NCI-H226 (cell line): ENCODE measurements around the gene ALX4.

Experiments
- DNase-seq: peaks from one replicate; pipeline ENCODE4 v3.0.0-alpha.2; 2015

ALX4 gene

DNA sequence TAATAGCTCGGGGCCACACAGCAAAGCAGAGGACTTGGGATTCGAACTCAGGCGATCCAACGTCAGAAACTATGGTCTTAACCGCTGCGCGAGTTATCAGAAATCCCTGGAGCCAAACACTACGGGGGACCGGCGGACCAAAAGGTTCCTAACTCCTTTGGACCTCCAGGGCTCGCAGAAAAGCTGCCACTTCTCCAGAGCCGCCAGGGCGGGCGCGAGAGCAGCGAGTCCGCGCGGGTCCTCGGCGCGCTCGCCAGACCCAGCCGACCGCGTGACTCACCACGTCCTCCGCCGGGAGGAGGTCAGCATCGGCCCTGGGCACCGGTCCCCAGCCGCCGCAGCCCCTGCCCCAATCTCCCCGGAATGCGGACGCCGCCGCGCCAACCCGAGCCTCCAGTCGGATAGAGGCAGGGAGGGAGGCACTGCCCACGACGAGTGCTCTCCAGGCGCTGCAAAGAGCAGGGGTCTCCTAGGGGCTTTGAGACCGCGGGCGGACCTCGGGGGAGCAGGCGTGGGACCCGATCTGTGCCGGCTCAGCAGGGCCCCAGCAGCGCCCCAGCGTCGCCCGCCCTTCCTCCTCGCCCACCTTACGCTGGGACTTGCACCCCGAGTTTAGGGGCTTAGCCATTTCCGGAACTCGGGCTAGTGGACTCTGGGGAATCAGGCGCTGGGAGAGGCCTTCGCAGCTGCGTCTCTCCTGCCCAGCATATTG lies 6.2 kb upstream of the ALX4 start:
- DNase-seq: peak; percentile 32

DNA sequence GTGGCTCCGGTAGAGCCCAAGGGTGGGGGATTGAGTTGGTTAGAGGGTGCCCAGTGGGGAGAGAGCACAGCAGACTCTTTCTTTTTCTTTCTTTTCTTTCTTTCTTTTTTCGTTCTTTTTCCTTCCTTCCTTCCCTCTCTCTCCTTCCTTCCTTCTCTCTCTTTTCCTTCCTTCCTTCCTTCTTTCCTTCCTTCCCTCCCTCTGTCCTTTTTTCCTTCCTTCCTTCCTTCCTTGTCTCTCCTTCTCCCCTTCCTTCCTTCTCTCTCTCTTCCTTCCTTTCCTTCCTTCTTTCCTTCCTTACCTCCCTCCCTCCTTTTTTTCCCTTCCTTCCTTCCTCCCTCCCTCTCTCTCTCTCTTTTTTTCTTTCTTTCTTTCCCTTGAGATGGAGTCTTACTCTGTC lies 4.8 kb upstream of the ALX4 start:
- no peak for DNase-seq

DNA sequence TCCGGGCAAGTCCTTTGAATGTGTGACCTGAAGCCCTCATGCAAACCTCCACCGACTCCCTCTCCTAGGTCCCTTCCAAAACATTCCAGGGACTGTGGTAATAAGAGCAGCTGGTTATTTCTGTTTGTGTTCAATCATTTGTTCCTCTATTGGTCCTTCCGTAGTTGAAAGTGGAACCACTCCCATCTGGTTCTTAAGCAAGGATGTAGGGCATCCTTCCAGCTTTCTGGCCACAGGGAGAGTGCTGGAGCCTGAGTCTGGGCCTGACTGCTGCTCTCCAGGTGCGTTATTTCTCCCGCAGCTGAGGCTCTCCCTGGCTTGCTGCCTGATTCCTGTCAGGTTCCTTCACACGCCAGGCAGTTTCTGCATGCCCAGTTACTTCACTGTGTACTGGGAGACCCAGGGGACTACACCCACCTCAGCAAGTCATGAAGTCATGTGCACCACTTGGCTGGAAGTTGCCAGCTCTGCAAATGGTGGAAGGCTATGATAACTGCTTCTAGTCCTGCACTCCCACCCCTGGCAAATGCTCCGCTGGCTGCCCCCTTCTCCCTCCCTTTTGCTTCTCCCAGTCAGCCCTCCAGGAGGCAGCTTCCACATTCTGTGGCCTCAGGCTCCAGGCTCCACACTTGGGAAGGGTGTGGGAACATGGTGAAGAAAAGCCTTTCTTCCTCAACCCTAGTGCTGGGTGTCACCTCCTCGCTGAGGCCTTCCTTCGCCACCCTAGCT lies 4.0 kb upstream of the ALX4 start:
- peak; percentile 27 for DNase-seq

DNA sequence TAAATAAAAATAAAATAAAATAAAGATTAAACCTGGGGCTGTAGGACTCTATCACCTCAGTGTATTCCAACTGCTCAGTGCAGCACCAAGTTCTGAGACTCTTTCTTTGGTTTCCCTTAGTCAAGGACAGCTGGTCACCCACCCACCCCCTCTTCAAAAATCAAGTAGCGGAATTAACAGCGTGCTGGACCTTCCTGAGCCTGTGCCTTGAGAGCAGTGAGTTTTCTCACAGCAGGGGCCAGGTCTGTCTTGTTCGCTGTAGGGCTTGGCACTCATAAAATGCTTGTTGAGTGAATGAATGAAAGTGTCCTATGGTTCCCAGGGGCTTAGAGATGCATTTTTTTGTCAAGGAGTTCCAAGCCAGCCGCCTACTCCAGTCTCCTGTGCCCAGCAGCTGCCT lies 2.9 kb upstream of the ALX4 start:
- DNase-seq: no peak

DNA sequence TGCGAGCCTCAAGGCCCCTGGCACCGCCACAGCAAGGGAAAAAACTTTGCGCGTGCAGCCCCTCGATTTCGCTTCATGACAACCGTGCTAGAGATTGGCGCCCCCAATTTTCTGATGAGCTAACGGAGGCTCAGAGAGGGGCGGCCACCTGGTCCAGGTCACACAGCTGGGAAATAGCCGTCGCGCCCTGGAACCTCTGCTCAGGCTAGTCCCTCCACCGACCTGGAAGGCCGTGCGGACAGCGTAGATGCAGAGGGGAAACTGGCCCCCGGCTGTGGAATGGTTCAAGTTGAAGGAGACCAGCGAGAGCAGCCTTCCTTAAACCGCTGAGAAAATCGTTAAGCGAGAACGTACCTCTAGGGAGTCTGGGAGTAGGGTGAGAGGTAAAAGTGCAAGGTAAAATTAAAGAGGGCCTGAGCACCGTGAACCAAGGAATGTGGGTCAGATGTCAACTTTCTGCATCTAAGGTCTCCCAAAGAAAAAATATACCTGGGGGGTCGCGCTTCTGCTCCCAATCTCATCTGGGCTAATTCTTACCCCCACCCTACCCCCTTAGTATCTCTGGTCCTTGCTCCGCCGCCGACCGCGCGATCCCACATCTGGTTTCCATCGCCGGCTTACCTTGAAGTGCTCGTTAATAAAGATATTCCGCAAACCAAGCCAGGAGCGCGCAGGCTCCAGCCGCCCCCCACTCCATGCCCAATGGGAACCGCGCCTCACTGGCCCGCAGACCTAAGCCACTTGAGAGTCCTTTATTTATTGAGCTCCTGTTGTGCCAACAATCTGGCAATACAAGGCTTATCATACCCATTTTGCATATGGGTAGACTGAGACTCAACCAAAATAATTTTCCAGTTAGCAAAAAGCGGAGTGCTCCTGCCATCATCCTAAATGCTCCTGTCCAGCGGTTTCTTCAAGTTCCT lies 1.7 kb upstream of the ALX4 start:
- no peak for DNase-seq

DNA sequence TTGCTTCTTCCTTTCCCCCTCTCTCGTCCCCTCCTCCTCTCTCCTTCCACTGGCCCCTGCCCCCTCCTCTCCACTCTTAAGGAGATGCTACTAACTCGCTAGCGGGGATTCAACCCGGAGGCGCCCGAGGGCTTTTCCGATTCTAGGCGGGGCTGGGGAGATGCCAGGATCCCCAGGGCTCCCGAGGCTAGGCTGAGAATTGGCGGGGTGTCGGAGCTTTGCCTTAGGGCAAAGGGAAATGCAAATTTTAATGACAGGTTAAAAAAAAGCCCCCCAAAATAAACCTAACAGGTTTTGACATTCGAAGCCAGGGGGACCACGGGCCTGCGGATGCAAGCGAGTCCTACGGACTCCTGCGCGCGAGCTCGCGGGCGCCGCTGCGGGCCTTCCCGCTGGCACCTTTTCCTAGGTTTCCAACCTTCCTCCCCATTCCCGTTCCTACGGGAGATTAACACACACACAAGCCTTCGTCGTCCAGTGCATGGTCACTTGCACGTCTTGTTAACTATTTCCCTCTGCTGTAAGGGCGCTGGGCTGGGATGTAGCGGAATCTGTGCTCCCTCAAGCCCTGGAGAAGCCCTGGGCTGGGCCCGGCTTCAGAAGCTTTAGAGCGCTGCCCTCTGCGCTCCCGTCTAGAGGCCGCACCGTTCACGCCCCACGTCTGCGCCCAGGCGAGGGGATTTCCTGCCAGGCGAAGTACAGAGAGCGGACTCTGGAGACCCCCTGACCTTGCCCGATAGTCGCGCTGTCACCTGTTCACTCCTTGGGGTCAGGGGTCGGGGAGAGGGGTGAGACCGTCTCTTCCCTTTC lies 729 bp upstream of the ALX4 start:
- DNase-seq: no peak

DNA sequence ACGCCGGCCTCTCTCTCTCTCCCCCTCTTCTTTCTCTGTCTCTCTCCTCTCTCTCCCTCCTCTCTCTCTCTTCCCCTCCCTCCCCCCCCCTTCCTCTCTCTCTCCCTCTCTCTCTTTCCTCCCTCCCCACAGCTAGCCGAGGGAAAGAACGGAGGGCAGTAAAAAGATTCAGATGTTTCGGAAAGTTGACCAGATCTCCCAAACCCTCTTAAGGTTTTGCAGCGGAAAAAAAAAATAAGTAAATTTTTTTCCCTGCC lies 195 bp upstream of the ALX4 start:
- DNase-seq: no peak

DNA sequence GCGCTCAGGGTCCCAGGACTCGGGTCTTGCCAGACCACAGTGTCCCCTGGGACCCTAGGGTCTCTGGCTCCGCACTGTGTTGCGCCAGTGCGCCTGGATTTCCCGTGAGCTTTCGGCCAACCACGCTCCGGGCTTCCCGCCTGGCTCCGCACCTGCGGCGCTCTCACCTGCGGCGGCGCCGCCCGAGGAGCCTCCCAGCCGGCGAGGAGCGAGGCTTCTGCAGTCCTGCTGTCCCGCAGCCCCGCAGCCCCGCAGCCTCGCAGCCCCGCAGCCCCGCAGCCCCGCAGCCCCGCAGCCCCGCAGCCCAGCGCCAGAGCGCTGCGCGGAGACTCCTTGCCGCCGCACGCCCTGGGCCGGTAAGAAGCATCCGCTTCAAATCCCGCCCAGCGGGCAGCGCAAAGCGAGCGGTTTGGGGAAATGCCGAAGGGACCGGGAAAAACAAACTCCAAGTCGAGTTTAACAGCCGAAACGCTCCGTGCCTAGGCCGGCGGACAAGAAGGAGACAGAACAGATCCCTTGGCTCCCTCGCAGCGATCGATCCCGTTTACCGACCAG lies 939 bp downstream of the ALX4 start:
- DNase-seq: no peak

DNA sequence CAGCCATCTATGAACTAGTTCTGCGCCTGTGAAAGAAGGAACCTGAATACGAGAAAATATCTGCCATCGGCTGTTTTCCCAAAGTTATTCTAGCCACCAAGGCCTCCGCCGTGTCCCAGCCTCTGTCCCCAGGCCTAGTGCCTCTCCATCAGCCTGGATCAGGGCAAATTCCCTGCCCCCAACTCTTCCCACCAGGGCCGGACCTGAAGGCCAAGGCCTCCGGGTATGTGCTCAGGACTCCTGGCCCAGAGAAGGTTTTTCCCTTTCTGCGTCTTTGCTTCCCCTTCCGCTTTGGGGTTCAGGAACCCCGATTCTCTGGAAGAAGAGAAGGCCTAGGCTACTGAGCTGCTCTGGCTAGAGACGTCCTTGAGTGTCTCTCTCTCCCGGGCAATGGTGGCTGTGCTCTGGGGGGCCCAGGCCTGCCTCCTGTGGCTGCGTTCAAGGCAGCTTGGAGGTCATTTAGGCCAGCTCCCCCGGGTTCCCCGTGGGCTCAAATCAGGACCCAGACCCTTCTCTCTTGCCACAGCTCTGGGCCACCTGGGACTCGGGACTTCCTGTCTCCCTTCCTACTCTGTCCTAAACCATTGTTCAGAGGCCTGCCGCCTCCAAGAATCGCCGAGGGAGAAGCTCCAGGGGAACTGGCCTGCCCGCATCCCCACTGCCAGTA lies 1.6 kb downstream of the ALX4 start:
- DNase-seq: no peak

DNA sequence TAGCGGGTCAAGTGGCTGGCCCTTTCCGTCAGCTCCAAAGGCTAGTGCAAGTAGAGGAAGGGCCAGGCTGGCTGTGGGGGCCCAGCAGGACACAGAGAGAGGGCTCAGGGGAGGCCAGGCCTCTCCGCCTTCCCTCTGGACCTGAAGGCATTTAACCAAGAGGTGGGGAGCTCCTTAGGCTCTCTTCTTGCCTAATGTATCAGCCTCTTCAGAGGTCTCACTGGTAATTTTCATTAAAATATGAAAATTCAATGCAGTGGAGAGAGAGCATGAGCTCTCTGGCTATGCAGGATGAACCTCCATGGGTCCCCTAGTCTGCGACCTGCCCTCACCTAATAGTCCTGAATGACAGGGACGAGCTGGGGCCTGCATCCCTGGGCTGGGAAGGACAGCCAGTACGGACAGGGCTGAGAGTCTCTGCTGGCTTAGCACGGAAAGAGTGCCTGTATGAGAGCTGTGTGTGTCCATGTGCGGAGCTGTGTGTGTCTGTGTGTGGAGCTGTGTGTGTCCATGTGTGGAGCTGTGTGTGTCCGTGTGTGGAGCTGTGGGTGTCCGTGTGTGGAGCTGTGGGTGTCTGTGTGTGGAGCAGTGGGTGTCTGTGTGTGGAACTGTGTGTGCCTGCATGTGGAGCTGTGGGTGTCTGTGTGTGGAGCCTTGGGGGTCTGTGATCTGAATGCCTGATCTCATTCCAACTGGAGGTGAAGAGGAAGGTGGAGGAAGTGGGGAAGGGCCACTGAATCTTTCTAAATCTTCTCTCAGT lies 2.4 kb downstream of the ALX4 start:
- DNase-seq: no peak

DNA sequence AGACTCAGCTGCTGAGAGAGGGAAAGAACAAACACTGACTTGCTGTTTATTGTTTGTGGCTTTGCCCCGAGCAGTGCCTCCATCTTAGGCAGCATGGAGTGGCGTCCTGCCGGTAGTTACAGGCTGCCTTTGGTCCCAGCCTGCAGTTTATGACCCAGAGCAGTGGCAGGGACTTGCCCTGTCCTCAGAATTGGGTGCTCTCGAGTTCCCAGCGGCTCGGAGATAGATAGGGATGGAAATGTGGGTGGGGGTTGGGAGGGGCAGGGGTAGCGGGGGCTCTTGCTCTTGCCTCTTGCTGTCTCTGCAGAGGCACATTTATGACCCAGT lies 3.1 kb downstream of the ALX4 start:
- no peak for DNase-seq

DNA sequence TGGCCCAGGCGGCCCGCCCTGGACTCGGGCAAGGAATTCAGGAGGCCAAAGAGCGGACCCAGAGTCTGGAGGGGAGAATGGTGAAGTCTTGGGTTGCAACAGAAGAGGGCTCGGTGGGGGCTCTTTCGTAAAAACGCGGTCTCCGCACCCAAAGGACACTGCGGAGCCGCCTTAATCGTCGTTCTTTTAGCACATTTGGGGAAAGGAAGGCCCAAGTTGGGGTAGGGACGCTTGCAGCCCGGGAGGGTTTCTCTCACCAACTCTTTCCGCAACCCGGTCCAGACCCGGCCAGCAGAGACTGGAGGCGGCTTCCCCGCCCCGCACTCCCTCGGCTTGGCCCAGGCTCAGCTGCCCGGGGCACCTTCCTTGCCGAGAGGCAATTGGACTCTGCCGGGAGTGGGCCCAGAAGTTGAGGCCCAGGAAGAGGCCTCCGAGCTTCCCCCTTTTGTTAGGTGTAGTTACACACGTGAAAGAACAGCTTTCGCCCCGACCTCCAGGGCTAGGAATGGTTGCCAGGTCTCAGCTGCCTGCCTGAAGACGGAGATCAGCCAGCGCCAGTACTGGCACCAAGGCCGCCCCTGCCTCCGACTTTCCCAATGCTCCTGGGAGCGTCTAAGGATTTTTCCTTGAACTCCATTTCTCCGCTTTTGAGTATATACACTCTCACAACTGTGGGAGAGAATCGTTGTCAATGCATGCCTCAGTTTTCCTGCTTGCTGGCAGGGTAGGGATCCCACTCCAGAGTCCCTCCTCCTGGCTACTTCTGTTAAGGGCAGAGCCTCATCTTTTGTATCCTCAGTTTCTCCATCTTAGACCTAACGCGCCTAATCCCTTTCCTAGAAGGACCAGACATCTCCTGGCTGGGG lies 3.7 kb downstream of the ALX4 start:
- no peak for DNase-seq

DNA sequence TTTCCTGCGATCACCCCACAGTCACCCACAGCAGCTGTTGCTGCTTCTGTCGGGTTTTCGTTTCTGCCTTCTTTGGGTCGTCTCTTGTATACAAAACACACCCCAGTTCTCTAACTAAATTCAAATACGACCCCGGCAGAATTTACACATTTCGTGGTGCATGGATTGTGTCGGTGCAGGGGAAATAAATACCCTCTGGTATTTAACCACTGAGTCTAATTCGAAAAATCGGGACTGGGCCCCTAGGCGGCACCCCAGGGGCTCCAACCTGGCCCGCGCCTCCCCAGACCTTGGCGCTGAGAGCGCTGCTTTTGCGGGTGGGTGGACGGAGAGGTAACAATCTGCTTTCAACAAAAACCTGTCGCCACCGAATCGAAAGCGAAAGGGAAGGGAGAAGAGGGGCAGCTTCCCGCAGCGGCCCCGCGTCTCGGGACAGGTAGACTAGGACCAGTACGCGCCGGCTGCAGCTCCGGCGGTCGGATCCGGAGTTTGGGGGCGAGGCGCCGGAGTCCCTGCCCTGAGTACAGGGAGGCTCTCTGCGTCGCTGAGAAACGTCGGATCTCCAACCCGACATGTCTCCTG lies 4.4 kb downstream of the ALX4 start:
- DNase-seq: no peak

DNA sequence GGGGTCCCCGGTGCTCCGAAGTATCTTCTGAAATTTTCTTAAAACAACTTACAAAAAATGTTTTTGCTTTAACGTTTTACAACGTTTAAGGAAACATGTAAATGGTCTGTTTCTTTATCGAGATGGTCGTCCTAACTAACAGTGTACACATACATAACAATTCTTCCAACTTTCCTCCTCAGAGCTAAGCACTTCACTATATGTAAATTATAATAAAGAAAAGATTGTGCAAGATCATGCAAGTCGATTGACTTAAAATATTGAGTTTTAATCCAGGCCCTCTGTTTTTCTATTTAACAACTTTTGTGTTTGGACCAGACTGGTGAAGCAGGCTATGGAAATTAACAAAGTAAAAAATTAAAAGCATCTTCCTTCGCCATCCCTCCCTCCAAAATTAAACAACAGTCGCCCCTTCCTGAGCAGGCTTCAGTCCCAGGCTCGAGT lies 4.9 kb downstream of the ALX4 start:
- DNase-seq: no peak

DNA sequence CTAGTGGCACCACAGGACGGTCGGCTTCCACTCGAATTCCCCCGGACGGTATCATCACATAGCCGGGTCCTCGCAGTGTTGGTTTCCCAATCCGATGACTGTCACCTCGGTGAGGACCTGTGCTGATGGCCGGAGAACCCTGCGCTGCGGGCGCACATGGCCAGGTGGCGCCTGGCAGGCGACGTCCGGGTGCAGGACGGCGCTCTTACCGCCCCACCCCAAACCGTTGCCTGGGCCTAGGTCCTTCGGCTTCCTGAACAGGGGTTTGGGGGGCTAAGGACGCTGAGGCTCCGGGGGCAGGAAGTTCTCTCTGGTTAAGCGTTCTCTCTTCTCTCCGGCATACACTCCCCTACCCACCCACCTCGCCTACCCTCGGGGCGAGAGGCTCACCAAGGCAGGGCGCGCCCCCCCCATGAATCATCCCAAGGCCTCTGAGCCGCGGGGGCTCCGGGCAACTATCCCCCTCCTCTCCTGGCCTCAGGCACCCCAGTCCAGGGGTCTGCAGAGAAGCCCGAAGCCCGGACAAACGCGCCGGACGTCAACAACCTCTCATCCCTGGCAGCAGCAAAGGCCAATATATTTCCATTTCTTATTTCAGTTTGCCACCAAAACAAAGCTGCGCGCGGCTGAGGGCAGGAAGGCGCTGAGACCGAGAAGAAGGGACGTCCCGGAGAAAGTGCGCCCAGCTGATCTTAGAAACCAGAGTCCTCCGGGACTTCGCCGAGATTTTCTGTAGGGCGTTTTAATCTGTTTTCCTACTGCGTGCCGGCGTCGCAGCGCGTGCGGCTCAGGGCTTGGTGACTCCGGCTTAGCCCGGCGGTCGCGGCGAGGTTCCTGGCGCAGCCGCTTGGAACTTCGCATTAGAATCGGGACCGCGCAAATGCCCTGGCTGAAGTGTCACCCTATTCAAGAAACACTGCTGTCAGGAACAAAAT lies 5.6 kb downstream of the ALX4 start:
- DNase-seq: no peak

DNA sequence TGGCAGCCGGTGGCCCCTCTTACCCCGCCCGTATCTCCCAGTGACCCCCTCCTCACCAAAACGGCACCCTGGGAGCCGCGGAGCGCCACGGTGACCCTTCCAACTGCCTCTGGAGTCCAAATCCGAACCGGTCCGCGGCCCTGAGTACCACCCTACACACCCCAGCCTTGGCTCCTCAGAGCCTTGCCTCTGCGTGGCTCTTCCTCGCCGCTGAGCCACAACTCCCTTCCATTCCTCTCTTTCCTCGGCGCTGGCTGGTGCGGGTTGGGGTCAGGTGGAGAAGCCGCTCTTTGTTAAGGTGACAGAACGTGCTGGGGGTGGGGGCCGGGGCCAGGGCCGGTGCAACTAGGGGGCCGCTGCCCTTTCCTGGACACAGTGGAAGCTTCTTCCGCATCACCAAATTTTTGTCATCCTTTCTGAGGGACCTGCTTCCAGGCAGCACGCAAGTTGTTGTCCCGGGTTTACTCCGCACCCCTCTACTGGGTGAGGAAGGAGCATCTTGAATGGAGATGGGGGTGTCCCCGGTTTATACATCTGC lies 6.5 kb downstream of the ALX4 start:
- DNase-seq: no peak

DNA sequence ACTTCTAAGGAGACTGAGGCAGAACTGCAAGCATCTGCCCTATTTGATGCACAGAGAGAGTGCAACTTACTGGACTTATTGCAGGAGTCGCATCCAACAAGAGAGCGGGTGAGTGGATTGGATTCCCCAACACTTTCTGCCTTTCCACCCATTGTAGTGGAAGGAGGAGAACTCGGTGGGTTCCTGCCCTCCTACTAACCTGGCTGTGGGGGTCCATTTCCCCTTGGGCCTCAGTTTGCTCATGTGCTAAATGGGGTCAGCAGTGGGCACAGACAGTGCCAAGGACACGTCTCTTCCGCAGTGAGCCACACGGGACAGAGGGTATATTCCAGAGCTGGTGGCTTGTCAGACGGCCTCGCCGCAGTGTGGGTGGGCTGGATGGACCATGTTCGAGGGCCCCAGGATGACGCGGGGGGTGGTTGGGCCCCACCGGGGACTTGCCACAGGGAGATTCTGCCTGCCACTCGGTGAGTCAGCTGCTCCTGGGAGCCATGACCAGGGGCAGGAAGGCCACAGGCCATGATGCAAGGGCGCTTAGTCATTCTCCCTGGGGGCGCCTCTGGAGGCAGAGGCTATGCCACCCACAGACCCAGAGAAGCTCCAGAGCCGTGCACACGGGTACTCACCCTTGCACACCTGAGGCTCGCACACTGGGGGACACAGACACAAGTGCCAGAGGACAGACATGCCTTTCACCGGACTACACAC lies 8.2 kb downstream of the ALX4 start:
- DNase-seq: peak; percentile 40
